GM19395 (cell line): Measurements from ENCODE around the gene WSB2.
"Not testable (repeated sequence)": the region's sequence is repeated elsewhere in the genome, so short reads cannot be mapped to it uniquely, and the experiment has no call there.

Source experiments
- ATAC-seq: cut with Tn5 transposase; IDR thresholded peaks from one replicate; pipeline ENCODE4 v1.9.1; 2021; ENCODE audit warnings: mild to moderate bottlenecking, moderate library complexity; ENCODE audit not compliant: unreplicated experiment

The WSB2 gene

DNA sequence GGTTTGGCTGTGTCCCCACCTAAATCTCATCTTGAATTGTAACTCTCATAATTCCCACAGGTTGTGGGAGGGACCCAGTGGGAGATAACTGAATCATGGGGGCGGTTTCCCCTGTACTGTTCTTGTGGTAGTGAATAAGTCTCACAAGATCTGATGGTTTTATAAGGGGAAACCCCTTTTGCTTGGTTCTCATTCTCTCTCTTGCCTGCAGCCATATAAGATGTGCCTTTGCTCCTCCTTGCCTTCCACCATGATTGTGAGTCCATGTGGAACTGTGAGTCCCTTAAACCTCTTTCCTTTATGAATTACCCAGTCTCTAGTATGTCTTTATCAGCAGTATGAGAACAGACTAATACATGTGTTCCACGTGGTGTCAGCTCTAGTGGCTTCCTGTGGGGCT, 61.2 kb downstream of the WSB2 start:
- ATAC-seq: not testable (repeated sequence)

DNA sequence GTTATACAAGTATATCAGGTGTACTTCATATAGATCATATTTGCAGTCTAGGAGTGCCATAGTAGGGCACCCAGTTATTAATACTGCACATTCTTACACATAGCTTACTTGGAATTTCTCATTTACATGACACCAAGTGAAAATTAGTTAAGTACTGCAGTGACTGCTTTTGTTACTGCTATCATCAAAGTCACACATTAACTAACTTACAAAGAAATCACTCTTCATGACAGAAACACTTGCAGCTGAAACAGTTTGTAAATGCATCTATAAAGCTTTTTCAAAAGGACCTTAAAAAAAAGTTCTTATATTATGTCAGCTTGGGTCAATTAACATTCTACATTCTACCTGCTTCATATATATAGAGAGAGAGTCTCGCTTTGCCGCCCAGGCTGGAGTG, 62.3 kb downstream of the WSB2 start:
- ATAC-seq: no peak

DNA sequence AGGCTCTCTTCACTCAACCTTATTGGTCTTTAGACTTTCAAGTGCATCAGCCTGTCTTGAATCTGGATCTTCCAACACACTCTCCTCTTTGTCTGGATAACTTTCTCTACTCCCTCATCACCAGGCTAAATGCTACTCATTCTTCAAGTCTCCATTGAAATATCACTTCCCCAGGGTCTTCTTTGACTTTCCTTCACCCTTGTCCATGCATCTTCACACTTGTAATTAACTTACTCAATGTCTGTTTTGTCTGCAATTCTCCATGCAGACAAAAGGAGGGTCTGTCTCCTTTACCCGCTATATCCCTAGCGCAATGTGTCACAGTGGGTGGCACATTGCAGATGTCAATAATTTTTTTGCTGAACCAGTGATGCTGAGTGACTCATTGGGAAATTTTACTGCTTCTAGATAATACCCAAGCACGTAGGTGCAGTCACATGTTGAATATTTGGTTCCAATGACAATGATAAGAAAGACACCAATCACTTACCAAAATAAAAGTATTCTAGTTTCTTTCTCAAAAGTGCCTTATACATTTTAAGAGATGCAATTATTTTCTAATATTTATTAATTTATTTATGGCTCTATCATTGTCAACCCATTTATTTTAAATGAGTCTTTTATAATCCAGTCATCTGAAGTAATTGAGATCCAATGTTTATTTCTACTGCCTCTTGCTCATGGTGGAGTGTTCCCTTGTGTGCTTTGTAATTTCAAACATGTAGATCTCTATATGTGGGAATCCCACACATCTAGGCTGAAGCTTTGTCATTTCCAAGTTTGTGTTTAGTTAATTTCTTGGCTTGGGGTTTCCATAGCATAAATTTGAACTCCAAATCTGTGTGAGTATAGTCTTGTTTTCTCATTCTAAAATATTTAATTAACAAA, 66.2 kb downstream of the WSB2 start:
- no peak for ATAC-seq

DNA sequence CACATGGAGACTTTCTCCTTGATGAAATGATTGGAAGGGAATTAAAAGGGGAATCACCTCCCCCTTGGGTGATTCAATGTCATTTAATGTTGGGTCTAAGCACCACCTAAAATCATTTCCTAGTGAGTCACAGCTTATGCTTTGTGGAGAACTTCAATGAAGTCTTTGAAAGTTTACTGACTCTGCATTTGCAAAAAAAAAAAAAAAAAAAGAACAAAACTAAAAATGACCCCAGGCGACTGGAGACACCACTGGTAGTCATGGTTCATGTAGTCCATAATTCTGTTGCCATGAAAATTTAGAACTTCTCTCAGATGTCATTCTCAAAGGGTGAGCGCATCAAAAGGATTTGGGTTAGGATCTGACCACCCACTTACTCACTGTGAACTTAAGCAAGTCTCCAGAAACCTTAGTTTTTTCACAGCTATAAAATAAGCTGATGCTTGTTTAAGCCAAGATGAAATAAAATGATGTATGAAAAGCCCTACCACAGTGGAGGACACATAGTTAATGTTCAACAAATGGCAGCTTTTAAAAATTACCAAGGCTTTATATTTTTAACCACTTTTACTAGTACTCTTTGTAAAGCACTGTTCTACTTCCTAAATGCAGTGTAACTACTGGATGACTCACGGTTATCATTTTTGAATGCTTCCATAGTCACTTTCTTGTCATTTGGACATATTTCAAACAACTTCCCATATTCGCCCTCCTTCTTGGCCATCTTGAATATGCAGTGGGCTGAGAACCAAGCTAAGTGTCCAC, 74.1 kb downstream of the WSB2 start:
- no peak for ATAC-seq

DNA sequence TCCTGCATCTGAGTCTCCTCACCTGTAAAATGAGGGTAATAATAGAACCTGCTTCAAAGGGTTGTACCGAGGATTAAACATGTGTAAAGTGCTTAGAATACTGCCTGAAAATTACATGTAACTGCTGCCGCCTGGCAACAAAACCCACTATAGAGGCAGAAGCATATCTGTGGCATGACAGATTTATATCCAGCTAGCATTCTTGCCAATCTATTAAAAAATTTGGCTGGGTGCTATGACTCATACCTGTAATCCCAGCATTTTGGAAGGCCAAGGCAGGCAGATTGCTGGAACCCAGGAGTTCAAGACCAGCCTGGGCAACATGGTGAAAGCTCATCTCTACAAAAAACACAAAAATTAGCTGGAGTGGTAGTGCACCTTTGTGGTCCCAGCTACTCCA, 75.8 kb downstream of the WSB2 start:
- no peak for ATAC-seq
